Activated CD4-positive, alpha-beta T cell treated with anti-CD3 and anti-CD28 coated beads, Interleukin-2, Interleukin-4, amounts not matched to agents 100 ng/mL and 50 ng/mL, durations not matched to agents 16 hours and 8 hours (primary cell): ENCODE results near the gene RASA2.
A peak's percentile ranks its signal among the peaks of the same experiment; 100 is the strongest.
"Not testable (repeated sequence)": the region's sequence is repeated elsewhere in the genome, so short reads cannot be mapped to it uniquely, and the experiment has no call there.

Source experiments
- DNase-seq: peaks from one replicate; pipeline ENCODE4 v3.0.0-alpha.2; 2020; ENCODE audit warnings: low spot score

The RASA2 gene

GRCh38 chr3:141498598-141499223 lies 11.9 kb downstream of the RASA2 start:
- DNase-seq = peak; percentile 96

DNA sequence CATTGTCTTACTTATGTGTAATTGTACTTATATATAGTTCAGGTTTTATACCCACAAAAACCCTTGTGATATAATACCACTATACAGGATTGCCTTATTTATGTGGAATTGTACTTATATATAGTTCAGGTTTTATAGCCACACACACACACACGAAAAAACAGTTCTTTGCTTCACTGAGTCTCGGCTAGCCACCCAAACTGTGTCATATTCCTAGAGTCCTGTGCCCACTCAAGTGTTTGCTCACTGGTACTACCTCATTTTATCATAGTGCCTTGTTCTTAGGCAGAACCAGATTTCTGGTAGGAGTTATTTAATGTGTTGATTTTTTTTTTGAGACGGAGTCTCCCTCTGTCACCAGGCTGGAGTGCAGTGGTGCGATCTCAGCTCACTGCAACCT lies 12.5 kb downstream of the RASA2 start:
- no peak for DNase-seq

GRCh38 chr3:141499965-141500364 lies 13.1 kb downstream of the RASA2 start:
- peak; percentile 67 for DNase-seq

DNA sequence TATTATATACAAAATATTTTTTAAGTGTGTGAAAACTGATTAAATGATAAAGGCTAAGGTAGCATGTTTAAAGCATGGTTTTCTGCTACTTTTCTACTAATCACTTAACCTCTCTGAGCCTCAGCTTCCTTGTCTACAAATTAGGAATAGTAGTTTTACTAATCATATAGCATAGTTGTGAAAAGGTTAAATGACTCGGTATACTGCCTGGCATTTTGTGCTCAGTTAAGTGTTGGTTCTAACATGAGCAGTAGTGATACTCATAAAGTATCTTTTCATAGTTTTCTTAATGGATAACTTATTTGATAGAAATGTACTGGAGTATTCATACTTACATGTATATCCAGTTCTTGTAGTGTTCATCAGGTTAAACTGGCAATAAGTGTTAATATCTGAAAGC lies 13.6 kb downstream of the RASA2 start:
- no peak for DNase-seq

DNA sequence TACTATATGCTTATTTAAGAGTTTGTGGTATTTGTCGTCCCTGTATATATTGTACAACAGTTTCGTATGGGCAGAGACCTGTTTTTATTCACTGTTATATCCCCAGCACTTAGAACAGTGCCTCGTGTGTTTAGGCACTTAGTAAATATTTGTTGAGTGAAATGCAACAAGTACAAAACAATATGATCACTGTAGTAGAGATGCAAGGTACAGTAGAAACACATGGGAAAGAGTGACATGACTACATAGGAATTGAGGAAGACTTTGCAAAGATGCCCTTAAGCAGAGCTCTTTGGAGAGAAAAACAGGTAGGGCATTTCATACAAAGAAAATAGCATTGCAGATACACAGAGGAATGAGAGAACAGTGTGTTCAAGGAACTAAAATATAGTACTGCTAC lies 18.3 kb downstream of the RASA2 start:
- no peak for DNase-seq

GRCh38 chr3:141506071-141506470 lies 19.2 kb downstream of the RASA2 start:
- DNase-seq = no peak

DNA sequence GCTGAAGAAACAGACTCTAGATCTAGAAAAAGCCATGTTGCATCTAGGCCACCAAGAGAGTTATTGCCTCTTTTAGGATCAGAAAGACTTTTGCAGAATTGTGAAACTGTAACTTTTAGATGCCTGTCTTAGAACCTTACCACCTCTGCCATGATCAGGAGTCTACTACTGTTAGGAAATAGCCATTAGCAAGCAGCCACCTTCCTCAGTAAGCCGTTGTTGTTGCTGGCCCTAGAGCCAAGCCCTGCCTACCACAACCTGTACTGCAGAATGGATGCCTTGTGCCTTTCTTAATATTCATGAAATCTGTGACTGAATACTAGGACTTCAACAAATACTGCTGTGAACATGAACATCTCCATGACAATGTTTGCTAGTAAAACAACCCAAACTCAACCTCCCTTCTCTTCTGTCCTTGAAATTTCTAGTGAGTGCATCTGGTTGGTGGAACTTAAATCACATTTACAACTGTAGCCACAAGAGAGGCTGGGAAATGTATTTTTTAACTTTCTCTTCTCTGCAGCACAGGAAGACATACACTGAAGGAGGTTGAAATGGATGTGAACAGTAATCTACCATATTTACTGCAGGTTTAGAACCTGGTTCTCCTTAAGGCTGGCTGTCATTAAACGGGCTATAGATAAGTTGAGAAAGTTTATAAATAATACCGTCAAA lies 20.7 kb downstream of the RASA2 start:
- DNase-seq = no peak

GRCh38 chr3:141508067-141508436 lies 21.2 kb downstream of the RASA2 start:
- no peak for DNase-seq

DNA sequence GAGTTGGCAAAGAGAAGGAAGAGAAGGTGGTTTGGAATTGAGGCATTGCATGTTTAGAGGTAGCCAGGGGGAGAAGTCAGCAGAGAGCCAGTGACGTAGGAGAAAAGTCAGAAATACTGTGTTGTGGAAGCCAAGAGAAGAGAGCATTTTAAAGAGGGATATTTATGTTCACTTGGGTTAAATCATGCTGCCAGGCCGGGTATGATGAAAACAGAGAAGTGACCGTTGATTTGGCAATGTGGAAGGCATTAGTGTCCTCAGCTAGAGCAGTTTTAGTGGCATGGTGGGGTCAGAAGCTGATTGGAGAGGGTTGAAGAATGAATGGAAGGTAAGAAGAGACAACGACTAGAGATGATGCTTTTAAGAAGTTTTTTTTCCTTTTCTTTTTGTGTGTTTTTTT lies 24.5 kb downstream of the RASA2 start:
- DNase-seq = no peak

- no peak for DNase-seq
These were observed 27.6 kb downstream of the RASA2 start for GRCh38 chr3:141514382-141514781.

- no peak for DNase-seq
These were observed 32.8 kb downstream of the RASA2 start for GRCh38 chr3:141519587-141519986.

DNA sequence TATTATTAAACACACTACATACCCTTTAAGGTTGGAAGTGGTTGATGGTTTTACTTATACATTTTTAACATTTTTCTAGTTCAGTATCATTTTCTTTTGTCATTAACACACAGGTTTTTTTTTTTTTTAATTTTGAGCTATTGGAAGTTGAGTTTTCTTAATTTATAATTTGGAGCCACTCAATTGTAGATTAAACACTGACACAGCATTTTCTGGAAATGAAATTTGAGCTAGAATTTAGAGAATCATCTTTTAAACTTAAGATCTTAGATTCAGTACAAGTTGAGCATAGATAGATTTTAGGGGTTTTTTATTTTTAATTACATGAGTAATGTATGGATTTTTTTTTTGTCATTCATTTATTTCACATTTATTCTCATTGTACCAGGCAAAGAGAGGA lies 35.0 kb downstream of the RASA2 start:
- DNase-seq = no peak

DNA sequence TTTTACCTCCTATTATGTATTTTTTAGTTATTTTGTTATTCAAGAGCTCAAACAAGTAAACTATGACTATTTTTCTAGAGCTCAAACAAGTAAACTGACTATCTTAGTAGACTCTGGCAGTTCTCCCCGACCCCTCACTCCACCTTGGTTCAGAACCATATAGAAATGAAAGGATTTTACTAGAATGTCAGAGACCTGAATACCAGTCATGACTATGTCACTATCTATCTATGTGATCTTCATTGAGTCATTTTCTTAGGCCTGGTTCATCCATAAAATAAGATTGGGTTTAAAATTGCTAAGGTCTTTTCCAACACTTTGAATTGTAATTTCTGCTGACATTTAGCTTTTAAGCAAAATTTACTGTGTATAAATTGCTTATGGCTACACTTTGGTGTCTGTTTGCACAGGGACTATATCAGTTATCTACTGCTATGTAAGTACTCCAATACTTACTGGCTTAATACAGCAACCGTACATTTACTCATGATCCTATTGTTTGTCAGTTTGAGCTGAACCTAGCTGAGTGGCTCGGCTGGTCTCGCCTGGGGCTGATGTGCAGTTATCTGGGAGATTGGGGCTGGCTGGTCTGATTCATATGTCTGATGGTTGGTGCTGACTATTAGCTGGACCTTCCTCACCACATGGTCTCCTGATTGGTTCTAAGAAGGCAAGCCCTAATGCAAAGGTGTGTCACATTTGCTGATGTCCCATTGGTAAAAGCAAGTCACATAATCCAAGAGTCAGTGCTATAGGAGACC lies 37.0 kb downstream of the RASA2 start:
- no peak for DNase-seq

DNA sequence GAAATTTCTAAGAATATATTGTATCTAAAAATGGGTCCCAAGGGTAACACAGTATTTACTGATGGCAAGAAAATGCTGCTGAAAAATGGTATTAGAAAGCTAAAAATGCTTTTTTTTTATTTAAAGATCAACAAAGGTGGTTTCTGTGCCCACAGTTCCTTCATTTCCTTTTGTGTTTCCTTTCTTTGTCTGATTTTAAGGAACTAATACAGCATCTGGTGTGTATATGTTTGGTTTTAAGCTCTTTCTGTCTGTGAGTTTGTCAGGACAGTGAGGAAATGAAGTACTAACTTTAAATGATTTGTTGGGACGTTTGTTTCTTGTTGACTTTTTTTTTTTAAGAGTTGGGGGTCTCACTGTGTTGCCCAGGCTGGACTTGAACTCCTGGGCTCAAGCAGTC lies 38.2 kb downstream of the RASA2 start:
- DNase-seq = no peak

- no peak for DNase-seq
These were observed 39.0 kb downstream of the RASA2 start for GRCh38 chr3:141525814-141526213.

DNA sequence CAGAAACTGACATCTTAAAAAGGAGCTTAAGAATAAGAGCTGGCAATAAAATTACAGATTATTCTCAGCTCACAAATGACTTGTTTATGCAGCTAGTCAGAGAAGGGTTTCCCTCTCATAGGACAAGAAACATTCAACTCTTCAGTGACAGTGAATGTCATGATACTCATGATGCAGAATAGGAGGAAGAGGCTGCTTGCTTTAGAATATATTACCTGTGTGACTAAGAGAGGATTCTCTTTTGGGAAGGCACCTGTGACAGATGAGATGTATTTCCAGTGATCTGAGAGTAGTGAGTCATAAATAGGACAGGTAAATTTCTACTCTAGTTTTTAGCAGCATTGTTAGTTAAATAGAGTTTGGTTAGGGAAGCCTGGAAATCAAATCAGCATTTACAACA lies 39.9 kb downstream of the RASA2 start:
- no peak for DNase-seq

- DNase-seq = no peak
These were observed 42.0 kb downstream of the RASA2 start for GRCh38 chr3:141528800-141529199.

- no peak for DNase-seq
These were observed 42.4 kb downstream of the RASA2 start for GRCh38 chr3:141529256-141529655.

DNA sequence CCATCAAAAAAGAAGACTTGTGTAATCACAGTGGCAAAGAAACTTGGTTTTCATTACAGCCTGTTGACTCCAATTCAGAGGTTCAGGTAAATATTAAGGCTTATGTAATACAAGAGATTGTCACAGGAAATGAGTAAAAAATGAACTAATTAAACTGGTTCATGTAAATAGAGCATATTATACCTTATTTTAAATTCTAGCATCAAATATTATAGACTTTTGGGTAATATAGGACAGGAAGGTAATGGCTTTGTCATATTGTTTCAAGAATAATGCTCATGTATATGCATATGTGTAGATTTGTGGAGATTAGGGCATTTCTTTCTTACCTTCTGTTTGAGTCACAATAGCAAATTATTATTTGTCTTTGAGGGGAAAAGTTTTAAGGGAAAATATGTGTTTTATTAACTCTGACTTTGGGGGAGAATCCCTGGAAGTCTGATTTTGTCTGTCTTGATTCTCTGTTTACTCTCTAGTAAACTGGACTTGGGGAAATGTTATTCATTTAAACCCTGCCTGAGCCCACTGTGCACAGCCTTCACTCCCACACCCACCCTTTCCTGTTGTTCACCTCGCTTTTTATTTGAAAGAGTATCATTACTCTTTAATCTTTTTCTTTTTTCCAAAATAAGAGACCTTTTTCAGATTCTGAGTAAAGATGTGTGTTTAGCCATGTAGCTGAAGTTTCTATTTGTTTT lies 43.0 kb downstream of the RASA2 start:
- no peak for DNase-seq

- no peak for DNase-seq
These were observed 43.6 kb downstream of the RASA2 start for GRCh38 chr3:141530415-141530768.

- no peak for DNase-seq
These were observed 45.8 kb downstream of the RASA2 start for GRCh38 chr3:141532609-141533008.

DNA sequence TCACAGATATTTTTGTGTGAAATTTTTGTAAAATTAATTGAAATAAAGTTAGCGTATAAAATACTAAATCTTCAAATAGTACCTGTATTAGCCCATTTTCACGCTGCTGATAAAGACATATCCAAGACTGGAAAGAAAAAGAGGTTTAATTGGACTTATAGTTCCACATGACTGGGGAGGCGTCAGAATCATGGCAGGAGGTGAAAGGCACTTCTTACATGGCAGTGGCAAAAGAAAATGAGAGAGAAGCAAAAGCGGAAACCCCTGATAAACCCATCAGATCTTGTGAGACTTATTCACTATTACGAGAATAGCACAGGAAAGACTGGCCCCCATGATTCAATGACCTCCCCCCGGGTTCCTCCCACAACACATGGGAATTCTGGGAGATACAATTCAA lies 49.2 kb downstream of the RASA2 start:
- DNase-seq = not testable (repeated sequence)

DNA sequence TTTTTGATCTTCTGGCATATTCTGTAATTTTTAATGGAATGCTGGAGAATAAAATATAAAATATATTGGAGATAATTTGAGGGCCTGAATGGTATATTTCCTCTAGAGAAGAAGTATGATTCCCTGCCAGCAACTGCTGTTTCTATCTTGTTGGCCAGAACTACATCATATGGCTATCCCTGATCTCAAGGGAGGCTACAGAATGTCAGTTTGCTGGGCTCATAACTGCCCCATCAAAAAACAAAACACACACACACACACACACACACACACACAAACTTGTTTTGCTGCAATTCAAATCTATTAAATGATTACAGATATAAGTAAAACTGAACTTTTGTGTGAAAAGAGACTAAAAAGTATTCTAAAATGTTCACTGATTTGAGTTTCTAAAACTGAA lies 51.0 kb downstream of the RASA2 start:
- DNase-seq = no peak
